WERI-Rb-1 (cell line): ENCODE measurements around the gene GPC3.

ENCODE experiments used
- DNase-seq: peaks from one replicate; pipeline ENCODE4 v3.0.0-alpha.2; 2020
- H3K27ac ChIP-seq: fragments of 250-450 bp; sonication (Bioruptor Pico); 2 replicates; pipeline ENCODE4 v1.5.1; 2020; ENCODE audit warnings: mild to moderate bottlenecking, moderate library complexity
- H3K27me3 ChIP-seq: fragments of 250-450 bp; sonication (Bioruptor Pico); 2 replicates; pipeline ENCODE4 v1.5.1; 2021; ENCODE audit warnings: mild to moderate bottlenecking, low read depth, moderate library complexity; ENCODE audit not compliant: insufficient read depth, severe bottlenecking
- H3K36me3 ChIP-seq: fragments of 250-450 bp; sonication (Bioruptor Pico); 2 replicates; pipeline ENCODE4 v1.5.1; 2020; ENCODE audit warnings: mild to moderate bottlenecking, moderate library complexity
- H3K4me3 ChIP-seq: 2 replicates; pipeline ENCODE4 v1.5.1; 2011; ENCODE audit warnings: low read depth, mild to moderate bottlenecking, control low read depth, low read length
- H3K9me3 ChIP-seq: fragments of 250-450 bp; sonication (Bioruptor Pico); 2 replicates; pipeline ENCODE4 v1.5.1; 2021; ENCODE audit warnings: mild to moderate bottlenecking, moderate library complexity; ENCODE audit not compliant: severe bottlenecking
- TF ChIP-seq, protein P1 (sequence below): IDR thresholded peaks from 2 replicates; pipeline ENCODE4 v1.5.1; 2011; ENCODE audit warnings: low read depth, mild to moderate bottlenecking, control low read depth, inconsistent platforms, low read length

Gene GPC3

DNA sequence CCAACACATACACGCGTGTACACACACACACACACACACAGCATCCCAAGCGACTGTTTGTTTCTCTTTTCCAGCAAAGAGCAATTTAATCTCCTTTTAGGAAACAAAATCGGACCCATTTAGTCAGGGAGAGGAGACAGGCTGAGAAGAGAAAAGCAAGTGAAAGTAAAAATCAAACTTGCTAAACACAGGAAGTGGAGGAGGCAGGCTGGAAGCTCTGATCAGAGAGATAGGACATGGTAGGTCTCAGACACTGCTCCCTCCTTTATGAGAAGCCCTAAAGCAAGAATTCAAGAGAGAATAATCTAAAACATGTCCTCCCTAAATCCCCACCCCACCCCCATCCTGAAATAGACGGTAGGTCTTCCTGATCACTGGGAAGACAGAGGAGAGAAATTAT lies 62.3 kb downstream of the GPC3 start:
- DNase-seq = no peak
- H3K4me3 ChIP-seq = no peak overlapping the region
- H3K9me3 ChIP-seq = no peaks in the 10 kb centered on the region
- TF ChIP-seq, protein P1, sequence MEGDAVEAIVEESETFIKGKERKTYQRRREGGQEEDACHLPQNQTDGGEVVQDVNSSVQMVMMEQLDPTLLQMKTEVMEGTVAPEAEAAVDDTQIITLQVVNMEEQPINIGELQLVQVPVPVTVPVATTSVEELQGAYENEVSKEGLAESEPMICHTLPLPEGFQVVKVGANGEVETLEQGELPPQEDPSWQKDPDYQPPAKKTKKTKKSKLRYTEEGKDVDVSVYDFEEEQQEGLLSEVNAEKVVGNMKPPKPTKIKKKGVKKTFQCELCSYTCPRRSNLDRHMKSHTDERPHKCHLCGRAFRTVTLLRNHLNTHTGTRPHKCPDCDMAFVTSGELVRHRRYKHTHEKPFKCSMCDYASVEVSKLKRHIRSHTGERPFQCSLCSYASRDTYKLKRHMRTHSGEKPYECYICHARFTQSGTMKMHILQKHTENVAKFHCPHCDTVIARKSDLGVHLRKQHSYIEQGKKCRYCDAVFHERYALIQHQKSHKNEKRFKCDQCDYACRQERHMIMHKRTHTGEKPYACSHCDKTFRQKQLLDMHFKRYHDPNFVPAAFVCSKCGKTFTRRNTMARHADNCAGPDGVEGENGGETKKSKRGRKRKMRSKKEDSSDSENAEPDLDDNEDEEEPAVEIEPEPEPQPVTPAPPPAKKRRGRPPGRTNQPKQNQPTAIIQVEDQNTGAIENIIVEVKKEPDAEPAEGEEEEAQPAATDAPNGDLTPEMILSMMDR = no peak
- no peaks in the 10 kb centered on the region for H3K36me3 ChIP-seq
- H3K27me3 ChIP-seq = no peaks in the 10 kb centered on the region
- no peak overlapping the region for H3K27ac ChIP-seq

DNA sequence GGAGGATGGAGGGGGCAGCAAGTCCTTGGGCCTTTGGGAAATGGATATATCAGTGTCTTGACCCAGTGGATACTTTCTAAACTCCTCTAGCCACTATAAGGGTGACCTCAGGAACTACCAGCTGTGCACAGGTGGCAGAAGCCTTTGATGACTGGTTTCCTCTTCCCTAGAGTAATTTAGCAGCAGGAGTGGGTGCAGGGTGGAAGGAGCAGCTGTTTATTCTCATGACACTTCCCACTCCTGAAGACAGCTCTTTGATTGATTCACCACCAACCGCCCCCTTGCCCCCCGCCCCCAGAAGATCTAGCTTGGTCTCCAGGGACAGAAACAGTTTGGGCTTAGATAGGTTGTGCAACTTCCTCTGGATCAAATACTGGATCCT lies 63.0 kb downstream of the GPC3 start:
- TF ChIP-seq, protein P1 = no peak
- no peak overlapping the region for H3K4me3 ChIP-seq
- H3K27ac ChIP-seq = no peak overlapping the region
- no peak for DNase-seq
- H3K9me3 ChIP-seq = no peaks in the 10 kb centered on the region
- H3K36me3 ChIP-seq = no peaks in the 10 kb centered on the region
- H3K27me3 ChIP-seq = no peaks in the 10 kb centered on the region

DNA sequence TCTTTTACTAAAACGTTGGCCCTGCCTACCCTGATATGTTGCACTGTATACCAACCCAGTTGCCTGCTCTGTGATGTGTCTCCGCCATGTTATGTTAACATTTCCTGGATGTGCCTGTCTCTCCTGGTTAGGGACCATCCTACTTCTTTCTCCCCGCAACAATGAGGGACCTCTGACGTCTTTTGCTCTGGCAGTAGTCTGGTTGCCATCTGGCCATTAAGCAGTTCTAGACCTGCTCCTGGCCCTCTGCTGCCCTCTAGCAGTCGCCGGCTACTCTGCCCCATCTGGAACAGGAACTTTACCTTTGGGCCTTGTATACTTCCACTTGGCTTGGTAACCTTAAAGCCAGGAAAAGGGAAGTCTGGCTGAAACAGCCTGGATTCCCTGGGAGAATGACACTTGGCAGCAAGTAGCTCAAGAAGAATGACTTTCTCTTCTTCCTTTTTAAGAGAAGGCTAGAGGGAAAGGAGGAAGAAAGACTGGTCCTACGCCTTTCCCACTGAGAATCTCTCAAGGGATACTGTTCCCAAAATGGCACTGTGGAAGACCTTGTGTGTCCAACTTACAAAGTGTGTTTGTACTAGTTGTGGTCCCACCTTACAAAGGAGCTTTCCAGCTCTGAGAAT lies 63.5 kb downstream of the GPC3 start:
- H3K27ac ChIP-seq = no peak overlapping the region
- TF ChIP-seq, protein P1 = peak; percentile 53
- H3K27me3 ChIP-seq = no peaks in the 10 kb centered on the region
- H3K4me3 ChIP-seq = no peak overlapping the region
- H3K36me3 ChIP-seq = no peaks in the 10 kb centered on the region
- no peaks in the 10 kb centered on the region for H3K9me3 ChIP-seq
- DNase-seq = peak; percentile 40

DNA sequence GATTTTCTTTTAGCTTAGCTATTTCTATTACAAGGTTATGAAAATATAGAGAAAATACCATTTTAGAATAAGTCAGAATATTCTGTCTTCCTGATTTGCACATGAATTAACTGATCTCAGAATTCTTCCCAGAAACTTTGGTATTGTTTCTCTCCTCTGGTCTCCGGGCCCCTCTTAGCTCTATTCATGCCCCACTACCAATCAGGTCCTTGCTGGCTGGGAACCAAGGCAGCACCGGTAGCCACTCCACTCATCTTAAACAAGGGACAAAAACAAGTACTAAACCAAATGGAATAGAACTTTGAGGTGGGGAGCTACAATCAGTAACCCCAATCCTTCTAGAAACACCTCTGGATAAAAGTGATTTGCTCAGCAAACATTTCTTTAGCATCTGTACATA lies 64.3 kb downstream of the GPC3 start:
- DNase-seq = no peak
- H3K27me3 ChIP-seq = no peaks in the 10 kb centered on the region
- no peak overlapping the region for H3K27ac ChIP-seq
- no peak overlapping the region for H3K4me3 ChIP-seq
- H3K9me3 ChIP-seq = no peaks in the 10 kb centered on the region
- H3K36me3 ChIP-seq = no peaks in the 10 kb centered on the region
- TF ChIP-seq, protein P1 = no peak

DNA sequence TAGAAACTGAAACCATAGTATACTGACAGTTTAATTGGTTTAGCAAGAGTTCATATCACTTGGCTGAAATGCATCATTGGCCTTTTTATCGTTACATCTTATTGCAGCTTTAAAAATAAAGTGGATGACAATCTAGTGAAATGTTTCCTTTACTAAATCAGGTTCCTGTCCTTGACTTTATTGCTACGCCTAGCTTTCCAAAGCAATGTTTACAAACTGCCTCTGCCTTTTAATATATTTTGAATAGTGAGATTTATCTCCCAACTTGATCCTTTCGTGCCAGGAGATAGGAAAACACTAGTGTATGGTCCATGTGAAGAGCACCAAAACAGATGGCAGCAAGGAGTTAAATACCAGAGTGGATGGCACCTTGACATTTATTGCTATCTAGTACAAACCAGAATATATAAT lies 67.0 kb downstream of the GPC3 start:
- H3K4me3 ChIP-seq = no peak overlapping the region
- no peak for DNase-seq
- no peaks in the 10 kb centered on the region for H3K9me3 ChIP-seq
- no peaks in the 10 kb centered on the region for H3K36me3 ChIP-seq
- peaks cover 4% of the 10 kb centered on the region for H3K27me3 ChIP-seq
- no peak overlapping the region for H3K27ac ChIP-seq
- TF ChIP-seq, protein P1 = no peak
